ENCODE data around the gene GPR146.

DNA sequence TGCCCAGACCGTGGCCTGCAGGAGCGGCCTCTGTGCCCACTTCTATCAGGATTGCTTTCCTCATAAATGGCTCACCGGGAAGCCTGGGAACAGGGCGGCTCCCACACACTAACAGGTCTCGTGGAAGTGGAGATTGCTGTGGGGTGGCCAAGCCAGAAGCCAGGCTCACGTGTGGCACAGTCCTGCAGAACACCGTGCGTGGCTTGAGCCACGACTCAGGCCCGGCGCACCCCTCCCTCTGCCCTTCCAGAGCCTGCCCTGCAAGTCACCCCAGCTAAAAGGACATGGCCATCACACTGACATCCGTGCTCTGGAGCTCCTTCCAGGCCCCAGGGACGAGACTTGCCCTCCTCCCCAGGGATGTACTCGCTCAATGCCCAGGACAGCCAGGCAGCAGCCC, 50.5 kb downstream of the GPR146 start:
- no peak for TF ChIP-seq CTCF (IDR thresholded peaks at IDR 0.05)
- no peak for TF ChIP-seq POLR2AphosphoS5 (IDR thresholded peaks at IDR 0.05)
- TF ChIP-seq POLR2A (IDR thresholded peaks at IDR 0.05): no peak
- TF ChIP-seq EP300 (IDR thresholded peaks at IDR 0.05): no peak
